Stimulated activated CD4-positive, alpha-beta T cell treated with anti-CD3 and anti-CD28 coated beads, Interleukin-15, amount 100 ng/mL, for 48 hours (primary cell): ENCODE results near the gene ZFPM1.

ENCODE experiments used
- DNase-seq, 2 donors: peaks; one replicate each; pipeline ENCODE4 v3.0.0-alpha.2; 2020; ENCODE audit warnings: low read depth in 2 of 2

ZFPM1 gene

GRCh38 chr16:88526008-88526905 is 73.2 kb downstream of the ZFPM1 start:
- no peak for DNase-seq

- DNase-seq: no peak
Measured at GRCh38 chr16:88526906-88527185, 73.8 kb downstream of the ZFPM1 start.

- DNase-seq: peak in 1 of 2 donors; percentile 51
Measured at GRCh38 chr16:88527186-88527936, 74.3 kb downstream of the ZFPM1 start.

- no peak for DNase-seq
Measured at GRCh38 chr16:88527937-88528743, 75.1 kb downstream of the ZFPM1 start.

GRCh38 chr16:88528902-88529318 is 75.8 kb downstream of the ZFPM1 start:
- DNase-seq: no peak

- no peak for DNase-seq
Measured at GRCh38 chr16:88529596-88529995, 76.5 kb downstream of the ZFPM1 start.

- DNase-seq: no peak
Measured at GRCh38 chr16:88530051-88530857, 77.2 kb downstream of the ZFPM1 start.

GRCh38 chr16:88530858-88531203 is 77.8 kb downstream of the ZFPM1 start:
- DNase-seq: no peak

- no peak for DNase-seq
Measured at GRCh38 chr16:88531346-88531745, 78.3 kb downstream of the ZFPM1 start.

- no peak for DNase-seq
Measured at GRCh38 chr16:88531931-88532433, 78.9 kb downstream of the ZFPM1 start.

- DNase-seq: no peak
Measured at GRCh38 chr16:88532434-88533241, 79.6 kb downstream of the ZFPM1 start.

GRCh38 chr16:88533381-88533917 is 80.4 kb downstream of the ZFPM1 start:
- DNase-seq: no peak

GRCh38 chr16:88533932-88534637 is 81.0 kb downstream of the ZFPM1 start:
- peak; percentile 52 to 78 for DNase-seq

- peak in 1 of 2 donors; percentile 14 for DNase-seq
Measured at GRCh38 chr16:88534638-88535190, 81.6 kb downstream of the ZFPM1 start.

GRCh38 chr16:88535191-88535856 is 82.2 kb downstream of the ZFPM1 start:
- no peak for DNase-seq

- no peak for DNase-seq
Measured at GRCh38 chr16:88535857-88536222, 82.8 kb downstream of the ZFPM1 start.

- DNase-seq: no peak
Measured at GRCh38 chr16:88536510-88536909, 83.4 kb downstream of the ZFPM1 start.

- DNase-seq: no peak
Measured at GRCh38 chr16:88536971-88537751, 84.1 kb downstream of the ZFPM1 start.
